ENCODE data around the gene NGF. TPM values are rescaled to one million over a fixed set of nuclear protein-coding genes. Genes with fewer than 3 reads are reported as not detected.

Gene NGF
- total RNA-seq, 2 donors from 2014 or later, result 1.1 to 1.4 TPM

DNA sequence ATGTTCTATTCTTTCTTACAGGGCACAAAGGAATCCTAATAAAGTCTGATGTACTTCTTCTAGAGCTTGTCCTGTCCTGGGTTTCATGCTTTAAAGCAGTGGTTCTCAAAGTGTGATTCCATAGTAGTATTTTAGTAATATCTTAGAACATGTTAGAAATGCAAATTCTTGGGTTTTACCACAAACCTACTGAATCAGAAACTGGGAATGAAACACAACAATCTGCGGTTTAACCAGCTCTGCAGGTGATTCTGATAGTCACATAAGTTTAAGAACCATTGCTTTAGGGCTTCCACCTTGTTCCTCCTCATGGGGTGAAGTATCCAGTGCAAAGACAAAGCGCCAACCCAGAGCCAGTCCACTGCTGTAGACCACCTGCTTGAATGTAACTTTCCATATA lies 41.1 kb downstream of the NGF start:
- Histone ChIP-seq H3K27me3 (replicated peaks; ENCODE audit: insufficient read depth) (no peaks in the 10 kb centered on the region), H3K4me3 (no peak overlapping the region), H3K27ac (no peak overlapping the region), H3K36me3 (no peaks in the 10 kb centered on the region), H3K9me3 (no peaks in the 10 kb centered on the region), H3K4me1 (replicated peaks) (no peaks in the 10 kb centered on the region)
- TF ChIP-seq POLR2A (IDR thresholded peaks at IDR 0.05), result no peak
- TF ChIP-seq CTCF (IDR thresholded peaks at IDR 0.05), result no peak
- no peak for TF ChIP-seq POLR2AphosphoS5 (IDR thresholded peaks at IDR 0.05)
- WGBS, result 93% methylated on average over 2 of the region's 2 CpGs
- no peak for DNase-seq (ENCODE audit: low spot score)
- intact Hi-C loops (cut with DNase I), result no loop called here

GRCh38 chr1:115295904-115296696 lies 41.9 kb downstream of the NGF start:
- DNase-seq (ENCODE audit: low spot score), result no peak
- H3K27ac ChIP-seq, result no peak overlapping the region
- no peak overlapping the region for H3K4me3 ChIP-seq
- no peaks in the 10 kb centered on the region for H3K36me3 ChIP-seq
- no peaks in the 10 kb centered on the region for H3K9me3 ChIP-seq
- TF ChIP-seq POLR2AphosphoS5 (IDR thresholded peaks at IDR 0.05), result no peak
- no peaks in the 10 kb centered on the region for H3K4me1 ChIP-seq (replicated peaks)
- intact Hi-C loops (cut with DNase I), result no loop called here
- WGBS, result 86% methylated on average over 3 of the region's 3 CpGs
- H3K27me3 ChIP-seq (replicated peaks; ENCODE audit: insufficient read depth), result no peaks in the 10 kb centered on the region

DNA sequence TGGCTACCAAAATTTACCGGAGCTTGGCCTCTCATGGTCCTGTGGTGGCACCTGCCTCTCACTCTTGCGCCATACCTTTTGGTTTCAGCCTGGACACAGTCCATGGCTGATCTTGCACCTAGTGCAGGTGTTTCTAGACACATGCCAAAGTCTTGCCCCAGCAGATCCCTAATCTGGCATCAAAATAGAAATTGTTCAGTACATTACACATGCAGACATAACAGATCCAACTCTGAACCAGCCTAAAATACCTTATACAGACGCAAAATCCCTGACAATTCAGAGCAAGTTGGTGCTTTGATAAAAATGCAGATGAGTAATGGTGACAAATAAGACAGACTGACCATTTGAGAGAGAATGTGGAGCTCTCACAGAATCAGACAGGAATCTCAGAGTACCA lies 44.1 kb downstream of the NGF start:
- TF ChIP-seq POLR2AphosphoS5 (IDR thresholded peaks at IDR 0.05) (no peak), CTCF (IDR thresholded peaks at IDR 0.05) (no peak), POLR2A (IDR thresholded peaks at IDR 0.05) (no peak)
- no peaks in the 10 kb centered on the region for H3K27me3 ChIP-seq (replicated peaks; ENCODE audit: insufficient read depth)
- 64% methylated on average over 3 of the region's 3 CpGs for WGBS
- H3K36me3 ChIP-seq, result no peaks in the 10 kb centered on the region
- H3K4me1 ChIP-seq (replicated peaks), result no peaks in the 10 kb centered on the region
- H3K4me3 ChIP-seq, result no peak overlapping the region
- H3K27ac ChIP-seq, result no peak overlapping the region
- no peaks in the 10 kb centered on the region for H3K9me3 ChIP-seq
- intact Hi-C loops (cut with DNase I), result no loop called here
- DNase-seq (ENCODE audit: low spot score), result no peak

DNA sequence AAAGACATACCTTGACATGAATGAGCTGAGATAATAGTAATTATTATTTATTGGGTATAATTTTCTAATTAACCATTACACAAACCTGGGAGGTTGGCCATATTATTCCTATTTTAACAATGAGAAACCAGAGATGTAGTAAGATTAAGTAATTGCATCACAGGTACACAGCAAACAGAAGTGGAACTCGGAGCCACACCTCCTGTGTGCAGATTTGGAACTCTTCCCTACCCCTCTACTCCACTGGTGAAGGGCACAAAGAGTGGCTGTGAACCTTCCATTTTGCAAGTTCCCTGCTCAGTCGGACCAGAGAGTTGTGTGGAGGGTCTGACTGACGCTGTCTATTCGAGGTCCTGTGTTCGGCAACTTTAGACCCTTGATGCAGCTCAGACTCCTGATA lies 45.0 kb downstream of the NGF start:
- DNase-seq (ENCODE audit: low spot score), result no peak

GRCh38 chr1:115291741-115292140 lies 46.3 kb downstream of the NGF start:
- TF ChIP-seq POLR2A (IDR thresholded peaks at IDR 0.05) (no peak), POLR2AphosphoS5 (IDR thresholded peaks at IDR 0.05) (no peak), CTCF (IDR thresholded peaks at IDR 0.05) (no peak)
- 87% methylated on average over 5 of the region's 5 CpGs for WGBS
- H3K9me3 ChIP-seq, result no peaks in the 10 kb centered on the region
- no peaks in the 10 kb centered on the region for H3K36me3 ChIP-seq
- H3K4me1 ChIP-seq (replicated peaks), result no peaks in the 10 kb centered on the region
- DNase-seq (ENCODE audit: low spot score), result no peak
- no peaks in the 10 kb centered on the region for H3K27me3 ChIP-seq (replicated peaks; ENCODE audit: insufficient read depth)
- intact Hi-C loops (cut with DNase I), result no loop called here
- H3K4me3 ChIP-seq, result no peak overlapping the region
- H3K27ac ChIP-seq, result no peak overlapping the region

More for the DNA sequence above, 45.0 kb downstream of the NGF start:
- Histone ChIP-seq H3K4me1 (replicated peaks) (no peaks in the 10 kb centered on the region), H3K27me3 (replicated peaks; ENCODE audit: insufficient read depth) (no peaks in the 10 kb centered on the region), H3K9me3 (no peaks in the 10 kb centered on the region), H3K36me3 (no peaks in the 10 kb centered on the region), H3K4me3 (no peak overlapping the region), H3K27ac (no peak overlapping the region)
- intact Hi-C loops (cut with DNase I), result no loop called here
- no peak for TF ChIP-seq CTCF (IDR thresholded peaks at IDR 0.05)
- TF ChIP-seq POLR2A (IDR thresholded peaks at IDR 0.05), result no peak
- no peak for TF ChIP-seq POLR2AphosphoS5 (IDR thresholded peaks at IDR 0.05)
- 84% methylated on average over 5 of the region's 5 CpGs for WGBS

Data from prostate gland (tissue), 2 donors.